ENCODE data around the gene GRID2.

The GRID2 gene

GRCh38 chr4:93772858-93773257, 1469.1 kb downstream of the GRID2 start:
- no peak for FAIRE-seq

GRCh38 chr4:93775551-93775950, 1471.8 kb downstream of the GRID2 start:
- no peak for FAIRE-seq

- FAIRE-seq, result no peak
Observed at GRCh38 chr4:93776386-93777080, 1472.8 kb downstream of the GRID2 start.

- no peak for FAIRE-seq
Observed at GRCh38 chr4:93777081-93777460, 1473.3 kb downstream of the GRID2 start.

- no peak for FAIRE-seq
Observed at GRCh38 chr4:93779228-93779627, 1475.5 kb downstream of the GRID2 start.

GRCh38 chr4:93780080-93780479, 1476.3 kb downstream of the GRID2 start:
- FAIRE-seq, result no peak

GRCh38 chr4:93781198-93781597, 1477.4 kb downstream of the GRID2 start:
- no peak for FAIRE-seq

- no peak for FAIRE-seq
Observed at GRCh38 chr4:93786149-93786548, 1482.4 kb downstream of the GRID2 start.

- peak; percentile 23 for FAIRE-seq
Observed at GRCh38 chr4:93788712-93789111, 1484.9 kb downstream of the GRID2 start.

- peak; percentile 88 for FAIRE-seq
Observed at GRCh38 chr4:93791570-93792195, 1487.9 kb downstream of the GRID2 start.

- no peak for FAIRE-seq
Observed at GRCh38 chr4:93802045-93802444, 1498.3 kb downstream of the GRID2 start.

GRCh38 chr4:93809773-93810172, 1506.0 kb downstream of the GRID2 start:
- no peak for FAIRE-seq

- FAIRE-seq, result no peak
Observed at GRCh38 chr4:93810340-93810992, 1506.7 kb downstream of the GRID2 start.

GRCh38 chr4:93813092-93813491, 1509.3 kb downstream of the GRID2 start:
- peak; percentile 36 for FAIRE-seq

- FAIRE-seq, result no peak
Observed at GRCh38 chr4:93814141-93814540, 1510.4 kb downstream of the GRID2 start.

- no peak for FAIRE-seq
Observed at GRCh38 chr4:93814722-93815121, 1511.0 kb downstream of the GRID2 start.

Measured in G401.6 (cell line).